HG03097 (cell line): ENCODE measurements around the gene MTO1.
A peak's percentile ranks its signal among the peaks of the same experiment; 100 is the strongest.
"Not testable (repeated sequence)": the region's sequence is repeated elsewhere in the genome, so short reads cannot be mapped to it uniquely, and the experiment has no call there.

ENCODE experiments used
- ATAC-seq: cut with Tn5 transposase; IDR thresholded peaks from one replicate; pipeline ENCODE4 v1.9.1; 2021; ENCODE audit not compliant: unreplicated experiment, low FRiP score

Gene MTO1

GRCh38 chr6:73523434-73524123 is 62.0 kb downstream of the MTO1 start:
- peak; percentile 41 for ATAC-seq

- ATAC-seq, result no peak
Measured at GRCh38 chr6:73525546-73526330, 64.2 kb downstream of the MTO1 start.

GRCh38 chr6:73528897-73529296 is 67.4 kb downstream of the MTO1 start:
- ATAC-seq, result no peak

DNA sequence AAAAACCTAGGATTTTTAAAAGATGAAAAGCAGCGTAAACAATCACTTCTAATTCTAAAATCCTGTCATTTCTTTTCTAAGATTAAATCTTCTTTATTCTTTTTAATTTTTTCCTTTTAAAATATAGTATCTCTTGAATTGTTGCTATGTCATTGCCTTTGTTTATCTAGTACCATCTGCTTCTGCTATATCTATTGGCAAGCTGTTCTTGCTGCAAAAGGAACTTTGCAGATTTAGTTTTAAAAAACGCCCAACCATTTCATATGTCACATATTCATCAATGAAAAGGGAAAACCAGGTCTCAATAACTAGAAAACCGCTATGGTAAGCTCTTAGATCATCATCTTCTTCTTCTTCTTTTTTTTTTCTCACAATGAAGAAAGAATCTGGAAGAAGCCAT is 70.8 kb downstream of the MTO1 start:
- no peak for ATAC-seq

DNA sequence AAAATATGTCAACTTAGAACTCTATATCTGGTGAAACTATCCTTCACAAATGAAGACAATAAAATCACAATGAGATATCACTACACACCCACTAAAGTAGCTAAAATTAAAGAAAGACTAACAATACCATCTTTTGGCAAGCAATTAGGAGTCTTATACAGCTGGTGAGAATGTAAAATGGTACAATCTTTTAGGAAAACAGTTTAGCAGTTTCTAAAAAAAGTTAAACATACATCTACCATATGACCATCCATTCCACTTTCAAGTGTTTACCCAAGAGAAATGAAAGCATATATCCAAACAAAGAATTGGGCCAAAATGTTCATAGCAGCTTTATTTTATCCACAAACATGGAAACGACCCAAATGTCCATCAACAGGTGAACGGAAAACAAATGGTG is 73.1 kb downstream of the MTO1 start:
- no peak for ATAC-seq

- no peak for ATAC-seq
Measured at GRCh38 chr6:73537677-73538076, 76.1 kb downstream of the MTO1 start.

GRCh38 chr6:73538116-73538779 is 76.7 kb downstream of the MTO1 start:
- ATAC-seq, result no peak

DNA sequence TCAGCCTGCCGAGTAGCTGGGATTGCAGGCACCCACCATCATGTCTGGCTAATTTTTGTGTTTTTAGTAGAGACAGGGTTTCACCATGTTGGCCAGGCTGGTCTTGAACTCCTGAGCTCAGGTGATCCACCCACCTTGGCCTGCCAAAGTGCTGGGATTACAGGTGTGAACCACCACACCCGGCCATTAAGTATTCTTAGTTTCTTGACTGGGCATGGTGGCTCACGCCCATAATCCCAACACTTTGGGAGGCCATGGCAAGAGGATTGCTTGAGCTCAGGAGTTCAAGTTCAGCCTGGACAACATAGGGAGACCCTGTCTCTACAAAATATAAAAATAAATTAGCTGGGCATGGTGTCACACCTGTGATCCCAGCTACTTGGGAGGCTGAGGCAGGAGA is 80.9 kb downstream of the MTO1 start:
- ATAC-seq, result not testable (repeated sequence)

DNA sequence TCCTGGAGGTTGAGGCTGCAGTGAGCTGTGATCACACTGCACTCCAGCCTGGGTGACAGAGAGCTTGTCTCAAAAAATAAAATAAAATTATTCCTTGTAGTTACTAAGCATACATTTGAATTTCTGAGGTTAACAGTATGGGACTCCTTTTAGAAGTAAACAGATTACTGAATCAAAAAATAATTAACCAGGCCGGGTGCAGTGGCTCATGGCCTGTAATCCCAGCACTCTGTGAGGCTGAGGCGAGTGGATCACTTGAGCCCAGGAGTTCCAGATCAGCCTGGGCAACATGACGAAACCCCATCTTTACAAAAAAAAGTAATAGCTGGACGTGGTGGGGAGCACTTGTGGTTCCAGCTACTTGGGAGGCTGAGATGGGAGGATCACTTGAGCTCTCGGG is 81.4 kb downstream of the MTO1 start:
- no peak for ATAC-seq

DNA sequence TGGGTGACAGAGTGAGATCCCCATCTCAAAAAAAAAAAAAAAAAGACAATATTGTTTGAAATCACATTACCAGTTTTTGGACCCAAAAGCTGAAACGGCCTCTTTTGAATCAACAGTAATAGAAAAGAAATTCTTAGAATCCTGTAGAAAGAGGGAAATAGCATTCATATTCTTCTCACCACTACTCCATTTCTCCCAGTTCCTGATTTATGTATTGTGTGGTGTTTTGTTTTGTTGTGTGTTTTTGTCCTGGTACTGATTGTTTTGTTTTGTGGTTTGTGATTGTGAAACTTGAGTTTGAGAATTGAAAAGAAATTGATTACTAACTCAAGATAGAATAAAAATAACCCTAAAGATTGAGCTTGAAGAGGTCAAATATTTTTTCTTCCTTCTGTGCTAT is 85.5 kb downstream of the MTO1 start:
- ATAC-seq, result no peak

- ATAC-seq, result no peak
Measured at GRCh38 chr6:73548458-73549446, 87.2 kb downstream of the MTO1 start.

- not testable (repeated sequence) for ATAC-seq
Measured at GRCh38 chr6:73551115-73551514, 89.6 kb downstream of the MTO1 start.

- not testable (repeated sequence) for ATAC-seq
Measured at GRCh38 chr6:73555380-73555949, 93.9 kb downstream of the MTO1 start.

DNA sequence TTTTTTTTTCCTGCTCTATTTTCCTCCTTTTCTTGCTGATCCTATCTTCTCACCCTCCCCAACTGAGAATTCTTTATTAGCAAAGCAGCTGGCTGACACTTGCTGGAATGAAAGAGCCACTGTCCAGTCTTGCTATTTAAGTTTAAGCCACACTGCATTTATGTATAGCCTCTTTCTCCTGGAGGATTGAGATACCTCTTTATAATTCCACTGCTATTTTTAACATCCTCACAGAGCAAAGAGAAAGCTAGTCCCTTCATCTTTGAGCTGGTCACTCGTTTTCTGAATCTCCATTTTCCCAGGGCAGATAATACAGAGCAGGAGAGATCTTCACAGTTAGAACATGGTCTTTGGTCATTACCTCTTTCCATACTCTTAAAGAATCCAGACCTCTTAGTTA is 95.3 kb downstream of the MTO1 start:
- no peak for ATAC-seq
